Neural cell (in vitro differentiated cells): Measurements from ENCODE around the gene MYBPC1.

Experiments used
- EP300 ChIP-seq: fragments of 450-650 bp; conservative IDR thresholded peaks from 2 replicates; pipeline ENCODE4 v1.6.1; 2014; ENCODE audit warnings: antibody characterized with exemption, mild to moderate bottlenecking, moderate library complexity; ENCODE audit not compliant: poor library complexity, severe bottlenecking
- RAD21 ChIP-seq: fragments of 450-650 bp; conservative IDR thresholded peaks from 2 replicates; pipeline ENCODE4 v1.6.1; 2014; ENCODE audit warnings: antibody characterized with exemption, mild to moderate bottlenecking, moderate library complexity

GRCh38 chr12:101650346-101651117, 55.8 kb downstream of the MYBPC1 start:
- TF ChIP-seq RAD21 (no peak), EP300 (no peak)
